Left renal pelvis (tissue), 4 donors: ENCODE measurements around the gene ZC3H7B. TPM values are rescaled to one million over a fixed set of nuclear protein-coding genes. Genes with fewer than 3 reads are reported as not detected.

Source experiments
- DNase-seq, 4 donors: peaks; one replicate each; pipeline ENCODE4 v3.0.0-alpha.2; 2013; ENCODE audit warnings: low read depth in 4 of 4, low spot score in 3 of 4
- polyA plus RNA-seq, 4 donors: library from polyadenylated mRNA; unstranded; fragments of 120-200 nt; gene quantifications; one replicate each; pipeline ENCODE4 v1.2.1, GENCODE V29; 2013; ENCODE audit not compliant: insufficient read length in 4 of 4

Gene ZC3H7B
- polyA plus RNA-seq, 4 donors = 59.4 to 98.2 (median 75.2) TPM

DNA sequence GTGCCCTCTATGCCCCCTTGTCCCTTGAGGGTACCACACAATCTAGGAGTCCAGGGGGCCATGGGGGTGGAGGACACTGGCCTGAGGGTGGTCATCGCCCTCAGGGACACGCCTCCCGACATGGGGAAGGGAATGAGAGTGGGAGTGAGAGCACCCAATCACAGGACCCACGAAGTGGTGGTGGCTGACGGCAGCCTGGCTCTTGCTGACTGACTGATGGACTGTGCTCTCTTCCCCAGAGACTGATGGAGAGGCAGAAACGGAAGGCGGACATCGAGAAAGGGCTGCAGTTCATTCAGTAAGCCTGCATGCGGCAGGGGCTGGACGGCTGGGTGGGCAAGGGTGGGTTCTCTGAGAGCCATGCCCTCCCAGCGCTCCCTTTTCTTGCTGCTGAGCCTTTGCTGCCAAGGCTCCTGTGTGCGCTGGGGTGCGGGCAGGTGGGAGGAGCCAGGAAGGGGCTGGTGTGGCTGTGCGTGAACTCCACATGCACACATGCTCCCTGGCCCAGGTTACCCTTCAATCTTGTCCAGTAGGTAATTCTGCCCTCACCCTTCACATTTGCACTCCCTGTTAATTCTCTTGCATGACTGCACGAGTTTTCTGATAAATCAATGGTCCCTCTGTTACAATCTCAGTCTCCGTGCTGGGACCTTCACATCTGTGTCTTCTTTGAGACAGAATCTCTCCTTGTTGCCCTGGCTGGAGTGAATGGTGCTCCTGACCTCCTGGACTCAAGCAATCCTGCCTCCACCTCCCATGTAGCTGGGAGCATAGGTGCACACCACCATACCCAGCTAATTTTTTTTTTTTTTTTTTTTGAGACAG is 19.3 kb downstream of the ZC3H7B start:
- DNase-seq = no peak

DNA sequence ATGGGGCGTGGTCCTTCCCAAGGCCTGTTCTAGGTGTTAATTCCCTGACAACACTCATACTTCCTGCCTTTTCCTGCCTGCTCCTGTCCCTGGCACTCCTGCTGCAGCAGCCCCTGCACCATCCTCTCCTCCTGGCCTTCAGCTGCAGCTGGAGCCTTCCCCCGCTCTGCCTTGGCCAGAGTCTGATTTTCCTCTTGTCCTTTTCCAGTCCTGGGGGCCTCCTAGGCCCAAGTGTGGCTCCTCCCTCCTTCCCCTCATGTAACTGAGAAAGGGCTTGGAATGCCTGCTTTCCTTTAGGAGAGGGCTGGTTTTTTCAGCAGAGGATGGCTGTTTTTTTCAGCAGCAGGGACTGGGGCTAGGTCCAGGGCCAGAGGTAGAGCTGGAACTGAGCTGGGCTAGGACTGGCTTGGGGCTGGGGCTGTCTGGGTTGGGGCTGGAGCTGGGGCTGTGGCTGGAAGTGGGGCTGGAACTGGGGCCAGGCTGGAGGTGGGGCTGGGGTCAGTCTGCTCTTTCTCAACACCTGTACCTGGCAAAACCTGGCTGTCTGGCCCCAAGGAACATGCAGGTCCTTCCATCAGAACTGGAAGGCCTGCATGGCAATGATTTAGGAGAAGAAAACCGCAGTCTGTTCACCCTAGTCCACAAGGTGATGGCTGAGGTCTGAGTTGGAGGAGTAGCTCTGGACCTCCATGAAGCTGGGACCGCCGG is 23.6 kb downstream of the ZC3H7B start:
- no peak for DNase-seq

DNA sequence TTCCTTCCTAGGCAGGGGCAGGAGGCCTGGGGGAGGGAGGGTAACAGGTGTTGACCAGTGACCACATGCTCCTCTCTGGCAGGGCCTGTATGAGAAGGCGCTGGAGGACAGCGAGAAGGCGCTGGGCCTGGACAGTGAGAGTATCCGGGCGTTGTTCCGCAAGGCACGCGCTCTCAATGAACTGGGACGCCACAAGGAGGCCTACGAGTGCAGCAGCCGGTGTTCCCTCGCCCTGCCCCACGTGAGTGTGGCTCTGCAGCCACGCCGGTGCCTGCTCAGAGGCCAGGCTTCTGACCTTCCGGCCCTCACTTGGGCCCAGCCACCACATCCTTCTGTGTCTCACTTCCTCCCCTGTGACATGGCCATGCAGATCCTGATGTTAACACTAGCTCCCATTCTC is 25.8 kb downstream of the ZC3H7B start:
- DNase-seq = no peak

DNA sequence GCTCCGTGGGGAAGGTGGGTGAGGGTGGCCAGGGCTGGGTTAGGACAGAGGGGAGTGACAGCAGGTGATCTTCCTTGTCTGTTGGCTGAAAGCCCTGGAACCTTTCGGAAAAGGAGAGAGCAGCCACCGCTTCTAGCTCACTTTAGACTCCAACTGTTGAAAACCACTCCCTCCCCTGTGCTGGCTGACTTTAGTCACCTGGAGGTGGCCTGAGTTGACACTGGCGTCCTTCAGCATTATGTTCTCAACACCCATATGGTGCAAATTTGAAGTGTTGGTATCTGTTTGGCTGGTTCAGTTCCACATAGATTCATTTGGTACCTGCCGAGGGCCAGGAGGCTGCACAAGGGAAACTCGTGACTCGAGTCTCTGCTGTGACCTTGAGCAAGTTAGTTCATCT is 28.8 kb downstream of the ZC3H7B start:
- DNase-seq = no peak

DNA sequence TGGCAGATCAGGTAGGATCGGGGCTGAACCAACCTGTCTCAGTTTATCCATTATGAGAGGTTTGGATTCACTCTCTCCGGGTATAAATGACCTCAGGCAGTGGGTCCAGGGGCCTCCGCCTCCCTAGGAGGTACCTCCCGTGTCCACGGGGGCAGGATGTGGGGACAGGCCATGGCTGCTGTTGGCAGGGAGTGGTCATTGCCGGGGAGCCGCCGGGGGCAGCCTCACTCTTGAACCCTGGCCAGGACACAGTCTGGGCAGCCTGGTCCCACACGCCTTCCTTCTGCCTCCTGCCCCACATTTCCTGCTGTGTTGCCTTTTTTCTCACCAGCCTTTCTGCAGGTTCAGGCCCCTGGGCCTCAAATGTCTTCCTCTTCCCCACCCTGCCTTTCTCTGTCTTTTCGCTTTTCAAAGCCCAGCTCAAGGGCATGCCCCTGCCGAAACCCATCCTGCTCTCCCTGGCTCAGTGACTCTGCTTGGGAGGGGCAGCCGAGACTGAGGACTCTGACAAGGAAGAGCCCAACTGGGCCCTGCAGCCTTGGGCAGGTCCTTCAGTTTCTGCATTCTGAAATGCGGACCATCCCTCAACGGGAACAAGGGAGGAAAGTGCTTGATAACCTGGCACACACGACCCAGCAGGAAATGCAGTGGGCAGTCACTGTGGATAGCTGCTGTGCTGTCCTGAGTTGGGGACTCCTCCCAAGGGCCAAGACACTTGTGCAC is 31.1 kb downstream of the ZC3H7B start:
- no peak for DNase-seq

DNA sequence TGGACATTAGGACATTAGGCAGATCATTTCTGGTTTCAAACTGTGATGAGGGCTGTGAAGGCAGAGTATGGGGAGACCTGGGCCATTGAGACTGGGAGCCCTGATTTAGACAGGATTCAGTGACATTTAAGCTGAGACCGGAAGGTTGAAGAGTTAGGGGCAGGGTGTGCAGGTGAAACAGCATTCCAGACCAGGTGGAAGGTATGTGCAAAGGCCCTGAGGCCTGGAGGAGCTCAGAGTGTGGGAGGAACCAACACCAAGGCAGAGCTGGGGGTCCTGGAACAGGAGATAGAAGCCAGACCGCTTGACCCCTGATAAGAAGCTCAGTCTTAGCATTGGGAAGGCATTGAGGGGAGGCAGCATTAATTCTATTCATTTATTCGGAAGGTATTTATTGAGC is 32.5 kb downstream of the ZC3H7B start:
- DNase-seq = no peak

DNA sequence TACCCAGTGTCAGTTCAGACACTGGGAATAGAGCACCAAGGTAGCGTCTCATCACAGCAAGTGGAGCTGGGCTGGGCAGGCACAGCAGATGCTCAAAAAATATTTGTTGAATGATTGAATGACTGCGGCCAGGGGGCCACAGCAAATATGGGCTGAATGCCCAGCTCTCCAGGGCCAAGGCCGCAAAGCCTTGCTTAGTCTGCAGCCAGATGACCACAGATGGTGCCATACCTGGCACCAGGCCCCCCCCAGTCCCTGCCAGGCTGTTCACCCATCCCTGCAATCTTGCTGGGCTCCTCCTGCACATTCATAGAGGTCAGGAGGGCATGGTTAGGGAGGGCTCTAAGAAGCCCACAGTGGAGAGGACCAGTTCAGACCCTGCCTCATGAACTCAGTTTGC is 32.9 kb downstream of the ZC3H7B start:
- DNase-seq = no peak

DNA sequence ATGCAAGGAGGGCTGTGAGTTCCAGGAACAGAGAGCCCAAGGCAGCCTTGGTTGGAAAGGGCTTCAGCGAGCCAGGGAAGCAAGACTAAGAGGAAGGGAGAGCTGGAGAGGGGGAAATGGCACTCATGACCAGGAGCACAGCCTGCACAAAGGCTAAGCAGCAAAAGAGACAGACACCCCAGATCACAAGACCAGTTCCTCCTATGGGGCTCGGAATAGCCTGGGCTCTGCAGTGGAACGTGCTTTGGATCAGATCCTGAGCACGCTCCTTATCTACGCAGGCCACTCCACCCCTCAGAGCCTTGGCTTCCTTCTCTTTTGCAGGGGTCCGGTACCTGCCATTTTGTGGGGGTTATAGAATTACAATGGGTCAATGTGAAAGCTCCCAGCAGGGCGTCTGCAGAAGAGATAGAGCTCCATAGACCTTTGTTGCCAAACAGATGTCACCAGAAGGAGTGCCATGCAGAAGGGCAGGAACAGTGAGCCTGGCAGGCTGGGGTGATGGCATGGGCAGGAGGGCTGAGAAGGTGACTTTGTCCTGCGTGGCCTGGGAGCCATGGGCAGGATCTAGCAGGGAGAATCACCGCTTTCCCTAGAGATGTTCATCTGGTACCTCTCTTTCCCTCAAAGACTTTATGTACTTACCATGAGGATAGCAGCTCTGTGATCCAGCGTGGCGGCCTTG is 33.8 kb downstream of the ZC3H7B start:
- no peak for DNase-seq

DNA sequence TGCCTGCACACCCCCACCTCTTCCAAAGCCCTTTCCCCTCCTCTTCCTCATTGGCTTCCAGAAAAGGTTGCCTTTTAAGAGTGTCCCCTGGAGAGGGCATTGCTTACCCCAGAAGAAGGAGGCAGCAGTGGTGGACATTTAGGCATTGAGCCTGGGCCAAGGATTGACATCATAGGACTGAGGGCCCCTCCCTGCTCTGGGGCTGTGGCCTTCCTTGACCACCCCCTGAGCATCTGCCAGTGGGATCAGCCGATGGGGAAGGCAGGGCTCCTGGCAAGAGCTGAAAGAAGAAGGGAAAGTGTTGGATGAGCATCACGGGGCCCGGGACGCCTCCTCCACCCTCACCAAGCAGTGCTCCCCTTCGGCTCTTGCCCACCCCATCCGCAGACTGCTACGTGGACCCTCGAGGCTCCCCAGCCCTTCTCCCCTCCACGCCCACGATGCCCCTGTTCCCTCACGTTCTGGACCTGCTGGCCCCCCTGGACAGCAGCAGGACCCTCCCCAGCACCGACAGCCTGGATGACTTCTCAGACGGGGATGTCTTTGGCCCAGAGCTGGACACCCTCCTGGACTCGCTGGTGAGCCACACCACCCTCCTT is 37.4 kb downstream of the ZC3H7B start:
- no peak for DNase-seq

DNA sequence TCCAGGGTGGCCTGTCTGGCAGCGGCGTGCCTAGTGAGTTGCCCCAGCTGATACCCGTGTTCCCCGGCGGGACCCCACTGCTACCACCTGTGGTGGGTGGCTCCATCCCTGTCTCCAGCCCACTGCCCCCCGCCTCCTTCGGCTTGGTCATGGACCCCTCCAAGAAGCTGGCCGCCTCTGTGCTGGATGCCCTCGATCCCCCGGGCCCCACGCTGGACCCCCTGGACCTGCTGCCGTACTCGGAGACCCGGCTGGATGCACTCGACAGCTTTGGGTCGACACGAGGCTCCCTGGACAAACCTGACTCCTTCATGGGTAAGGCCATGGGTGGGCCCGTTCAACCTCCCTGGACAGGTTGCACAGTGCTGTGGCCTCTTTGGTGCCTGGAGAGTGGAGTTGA is 38.5 kb downstream of the ZC3H7B start:
- DNase-seq = no peak

DNA sequence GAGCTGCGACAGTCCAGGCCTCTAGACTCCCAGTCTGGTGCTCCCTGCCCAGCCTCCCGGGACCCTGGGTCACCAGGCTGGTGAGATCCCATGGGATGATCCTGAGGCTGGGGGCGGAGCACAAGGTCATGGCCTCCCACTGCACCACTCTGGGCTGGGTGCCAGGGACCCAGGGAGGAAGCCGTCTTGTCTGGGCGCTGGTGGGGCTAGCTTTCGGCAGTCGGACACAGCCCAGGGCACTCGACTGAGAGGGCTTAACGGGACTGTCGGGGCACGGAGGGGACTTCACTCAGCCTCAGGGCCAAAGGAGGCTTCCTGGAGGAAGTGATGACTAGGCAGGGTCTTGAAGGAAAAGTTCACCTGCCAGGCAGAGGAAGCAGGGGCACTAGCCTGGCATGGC is 39.0 kb downstream of the ZC3H7B start:
- no peak for DNase-seq

DNA sequence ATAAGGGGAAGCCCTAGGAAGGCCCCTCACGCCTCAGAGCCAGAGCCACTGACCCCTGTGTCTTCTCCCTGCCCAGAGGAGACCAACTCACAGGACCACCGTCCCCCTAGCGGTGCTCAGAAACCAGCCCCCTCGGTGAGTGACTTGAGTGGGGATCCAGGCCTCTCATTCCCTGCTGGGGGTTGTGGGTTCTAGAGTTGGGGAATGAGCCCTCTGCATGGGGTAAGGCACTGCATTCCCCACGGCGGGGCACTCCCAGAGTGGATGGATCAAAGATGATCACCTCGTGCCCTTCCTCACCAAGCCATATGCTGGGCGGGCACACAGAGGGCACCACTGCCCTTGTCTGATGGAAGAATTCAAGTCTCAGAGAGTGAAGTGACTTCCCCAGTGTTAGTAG is 39.7 kb downstream of the ZC3H7B start:
- no peak for DNase-seq

DNA sequence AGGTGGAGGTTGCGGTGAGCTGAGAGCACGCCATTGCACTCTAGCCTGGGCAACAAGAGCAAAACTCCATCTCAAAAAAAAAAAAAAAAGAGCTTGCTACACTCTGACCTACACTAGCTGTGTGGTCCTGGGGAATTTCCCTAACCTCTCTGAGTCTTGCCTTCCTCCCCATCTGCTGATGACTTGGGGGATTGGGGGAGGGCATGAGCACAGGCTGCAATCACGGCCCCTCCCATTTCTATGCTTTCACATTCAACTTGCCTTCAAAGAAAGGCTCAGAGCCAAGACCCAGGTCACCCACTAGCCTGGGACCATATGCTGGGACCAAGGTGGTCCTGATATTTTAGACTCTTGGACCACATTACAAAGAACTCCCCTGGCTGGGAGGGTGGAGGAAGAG is 40.7 kb downstream of the ZC3H7B start:
- no peak for DNase-seq

DNA sequence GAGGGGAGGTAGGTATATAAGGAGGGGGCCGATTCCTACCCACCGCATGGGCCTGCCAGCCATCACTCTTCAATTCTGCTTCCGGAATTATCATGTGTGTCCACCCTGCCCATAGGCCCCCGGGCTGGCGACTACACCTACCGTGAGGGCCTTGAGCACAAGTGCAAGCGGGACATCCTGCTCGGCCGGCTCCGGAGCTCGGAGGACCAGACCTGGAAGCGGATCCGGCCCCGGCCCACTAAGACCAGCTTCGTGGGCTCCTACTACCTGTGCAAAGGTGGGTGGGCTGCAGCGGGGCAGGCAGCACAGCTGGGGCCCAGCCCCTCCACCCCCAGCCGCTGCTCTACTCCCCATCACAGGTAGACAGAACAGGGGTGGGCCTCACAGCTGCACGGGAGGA is 42.0 kb downstream of the ZC3H7B start:
- DNase-seq = no peak

DNA sequence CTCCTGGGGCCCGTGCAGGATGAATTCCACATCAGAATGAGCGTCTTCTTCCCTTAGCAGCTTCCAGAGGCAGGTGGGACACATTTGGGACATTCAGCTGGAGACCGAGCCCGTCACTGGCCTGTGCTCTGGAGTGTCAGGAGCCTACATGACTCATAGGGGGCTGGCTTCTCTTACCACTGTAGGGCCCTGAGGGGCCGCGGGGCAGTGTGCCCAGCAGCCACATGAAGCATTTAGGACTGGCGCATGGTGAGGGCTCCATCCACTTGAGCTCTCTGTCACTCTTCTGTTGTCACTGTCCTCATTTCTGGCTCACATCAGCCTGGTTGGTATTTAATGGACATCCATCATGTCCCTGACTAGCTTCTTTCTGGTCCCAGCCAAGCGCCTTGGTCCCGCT is 42.4 kb downstream of the ZC3H7B start:
- no peak for DNase-seq

DNA sequence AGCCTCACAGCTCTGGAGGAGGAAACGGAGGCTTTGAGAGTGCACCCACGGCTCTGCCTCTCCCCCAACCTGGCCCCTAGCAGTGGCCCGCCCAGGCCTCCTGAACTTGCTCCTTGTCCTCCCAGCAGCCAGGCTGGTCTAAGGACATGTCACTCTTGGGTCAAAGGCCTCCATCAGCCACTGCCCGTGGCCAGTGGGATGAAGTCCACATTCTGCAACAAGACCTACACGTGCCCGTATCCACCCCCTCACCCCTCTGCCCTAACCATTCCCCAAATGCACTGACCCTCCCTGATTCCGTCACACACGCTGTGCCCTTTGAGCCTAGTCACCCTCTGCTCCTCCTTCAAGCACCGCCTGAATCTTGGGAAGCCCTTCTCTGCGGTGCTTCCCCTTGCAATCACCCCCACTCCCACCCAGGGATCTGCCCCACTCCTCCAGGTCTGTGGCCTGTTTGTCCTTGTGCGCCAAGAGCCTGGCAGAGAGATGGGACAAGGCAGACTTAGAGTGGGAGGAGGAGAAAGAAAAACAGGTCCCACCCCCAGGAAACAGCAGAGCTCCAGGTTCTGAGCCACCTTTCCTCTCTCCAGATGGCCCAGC is 43.0 kb downstream of the ZC3H7B start:
- DNase-seq = no peak

DNA sequence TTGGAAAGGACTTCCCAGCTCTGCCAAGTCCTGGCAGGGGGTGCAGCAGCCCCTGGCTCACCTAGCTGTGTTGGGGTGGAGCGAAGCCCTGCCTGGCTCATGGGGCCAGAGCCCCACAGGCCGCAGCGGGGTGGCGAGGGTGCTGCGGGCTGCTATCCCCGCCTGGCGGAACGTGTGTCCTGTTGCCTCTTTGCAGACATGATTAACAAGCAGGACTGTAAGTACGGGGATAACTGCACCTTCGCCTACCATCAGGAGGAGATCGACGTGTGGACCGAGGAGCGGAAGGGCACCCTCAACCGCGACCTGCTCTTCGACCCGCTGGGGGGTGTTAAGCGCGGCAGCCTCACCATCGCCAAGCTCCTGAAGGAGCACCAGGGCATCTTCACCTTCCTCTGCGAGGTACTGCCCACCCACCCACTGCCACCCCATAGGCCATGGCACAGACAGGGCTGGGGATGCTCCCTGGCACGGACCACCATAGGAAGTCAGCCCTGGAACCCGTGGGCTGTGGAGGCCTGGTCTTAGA is 44.5 kb downstream of the ZC3H7B start:
- DNase-seq = no peak

DNA sequence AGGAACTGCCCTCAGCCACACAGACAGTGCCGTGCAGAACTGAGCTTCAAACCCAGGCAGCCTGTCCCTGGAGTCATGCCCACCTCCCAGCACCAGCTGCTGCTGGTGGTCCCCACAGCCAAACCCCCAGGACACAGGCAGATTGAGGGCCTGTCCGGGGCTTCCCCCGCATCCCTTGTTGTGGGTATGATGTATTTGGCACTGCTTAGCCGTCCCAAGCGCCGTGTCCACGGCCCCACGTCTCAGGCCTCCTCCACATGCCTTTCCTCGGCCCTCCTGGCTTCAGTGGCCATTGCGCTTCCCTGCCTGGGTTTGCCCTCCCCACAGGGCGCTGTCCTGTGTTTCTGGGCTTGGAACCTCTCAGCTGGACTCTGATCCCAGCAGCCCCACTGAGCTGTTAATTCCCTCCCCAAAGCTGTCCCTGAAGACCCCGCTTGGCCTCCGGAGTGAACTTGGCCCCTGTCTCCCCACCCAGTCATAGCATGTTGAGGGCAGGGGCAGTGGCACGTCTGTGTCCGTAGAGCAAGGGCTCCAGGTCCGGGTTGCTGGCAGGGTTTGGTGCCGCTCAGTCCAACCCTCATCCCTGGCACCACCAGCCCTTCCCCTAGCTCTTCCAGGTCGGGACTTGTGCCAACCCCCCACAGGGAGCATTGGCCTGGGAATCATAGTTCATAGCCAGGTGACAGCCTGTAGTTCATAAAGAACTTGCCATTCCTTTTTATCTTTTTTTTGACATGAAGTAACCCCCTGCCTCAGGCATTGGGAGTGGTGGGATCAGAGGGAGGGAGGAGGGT is 45.9 kb downstream of the ZC3H7B start:
- DNase-seq = no peak

DNA sequence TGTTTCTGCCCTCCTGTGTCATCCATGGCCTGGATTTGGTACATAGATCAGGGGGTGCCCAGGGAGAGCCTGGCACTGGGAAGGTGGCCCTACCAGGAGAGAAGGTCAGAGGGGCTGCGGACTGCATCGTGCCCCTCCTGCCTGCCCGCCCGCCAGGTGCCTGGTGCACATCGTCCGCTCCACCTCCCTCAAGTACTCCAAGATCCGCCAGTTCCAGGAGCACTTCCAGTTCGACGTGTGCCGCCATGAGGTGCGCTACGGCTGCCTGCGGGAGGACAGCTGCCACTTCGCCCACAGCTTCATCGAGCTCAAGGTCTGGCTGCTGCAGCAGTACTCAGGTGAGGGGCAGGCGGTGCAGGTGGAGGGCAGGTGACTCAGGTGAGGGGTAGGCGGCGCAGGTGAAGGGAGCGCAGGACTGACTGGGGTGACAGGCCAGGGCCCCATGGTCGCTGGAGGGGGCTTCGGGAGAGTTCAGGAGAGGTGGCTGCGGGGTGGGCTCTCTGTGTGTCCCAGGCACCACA is 47.7 kb downstream of the ZC3H7B start:
- DNase-seq = no peak
